ENCODE data around the gene FOXP1.
"Not testable (repeated sequence)": the region's sequence is repeated elsewhere in the genome, so short reads cannot be mapped to it uniquely, and the experiment has no call there.

GRCh38 chr3:71526448-71526847, 57.1 kb downstream of the FOXP1 start:
- not testable (repeated sequence) for TF ChIP-seq CTCF (conservative IDR thresholded peaks at IDR 0.05 in 1 of 2, IDR thresholded peaks at IDR 0.05 in 1 of 2; ENCODE audit: extremely low read depth in 1 of 2, insufficient read depth in 1 of 2, low read depth in 1 of 2, low read length in 2 of 2); EZH2 (IDR thresholded peaks at IDR 0.05; ENCODE audit: borderline replicate concordance, low read length)

Data from mammary epithelial cell (primary cell).